ENCODE results near the gene CCDC9.

CCDC9 gene

DNA sequence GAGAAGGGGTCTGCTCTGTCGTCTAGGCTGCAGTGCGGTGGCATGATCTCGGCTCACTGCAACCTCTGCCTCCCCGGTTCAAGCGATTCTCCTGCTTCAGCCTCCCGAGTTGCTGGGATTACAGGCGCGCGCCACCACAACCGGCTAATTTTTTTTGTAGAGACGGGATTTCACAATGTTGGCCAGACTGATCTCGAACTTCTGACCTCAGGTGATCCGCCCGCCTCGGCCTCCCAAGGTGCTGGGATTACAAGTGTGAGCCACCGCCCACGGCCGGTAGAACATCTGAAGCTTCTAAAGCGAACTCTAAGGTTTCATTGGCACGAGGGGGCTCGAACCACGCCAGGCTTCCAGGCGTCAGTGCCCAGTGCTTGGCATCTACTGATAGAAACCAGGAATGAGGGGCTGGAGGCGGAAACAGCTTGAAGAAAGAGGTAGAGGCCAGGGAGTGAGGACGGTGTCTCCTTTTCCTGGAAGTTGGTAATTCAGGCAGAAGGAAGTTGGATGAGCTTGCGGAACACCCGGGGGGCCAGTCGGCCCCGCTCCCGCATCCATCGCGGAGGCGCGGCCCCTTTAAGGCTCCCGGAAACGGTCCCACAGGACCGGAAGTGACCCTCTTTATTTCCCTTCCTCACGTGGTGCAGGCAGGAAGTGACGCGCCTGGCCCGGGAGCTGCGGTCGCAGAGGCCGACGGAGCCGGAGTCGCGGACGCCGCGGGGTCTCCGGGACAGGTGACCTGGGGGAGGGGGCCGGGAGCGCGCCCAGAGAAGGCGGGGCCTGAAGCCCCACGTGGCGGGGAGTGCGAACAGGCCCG, at the start of gene CCDC9:
Gene CCDC9 (plus strand): TSS at position 647 of the 814 bp plus-strand sequence. CDS start 1,876 bp downstream, outside the sequence.
- DNase-seq (ENCODE audit: low read depth) = peak; percentile 77

DNA sequence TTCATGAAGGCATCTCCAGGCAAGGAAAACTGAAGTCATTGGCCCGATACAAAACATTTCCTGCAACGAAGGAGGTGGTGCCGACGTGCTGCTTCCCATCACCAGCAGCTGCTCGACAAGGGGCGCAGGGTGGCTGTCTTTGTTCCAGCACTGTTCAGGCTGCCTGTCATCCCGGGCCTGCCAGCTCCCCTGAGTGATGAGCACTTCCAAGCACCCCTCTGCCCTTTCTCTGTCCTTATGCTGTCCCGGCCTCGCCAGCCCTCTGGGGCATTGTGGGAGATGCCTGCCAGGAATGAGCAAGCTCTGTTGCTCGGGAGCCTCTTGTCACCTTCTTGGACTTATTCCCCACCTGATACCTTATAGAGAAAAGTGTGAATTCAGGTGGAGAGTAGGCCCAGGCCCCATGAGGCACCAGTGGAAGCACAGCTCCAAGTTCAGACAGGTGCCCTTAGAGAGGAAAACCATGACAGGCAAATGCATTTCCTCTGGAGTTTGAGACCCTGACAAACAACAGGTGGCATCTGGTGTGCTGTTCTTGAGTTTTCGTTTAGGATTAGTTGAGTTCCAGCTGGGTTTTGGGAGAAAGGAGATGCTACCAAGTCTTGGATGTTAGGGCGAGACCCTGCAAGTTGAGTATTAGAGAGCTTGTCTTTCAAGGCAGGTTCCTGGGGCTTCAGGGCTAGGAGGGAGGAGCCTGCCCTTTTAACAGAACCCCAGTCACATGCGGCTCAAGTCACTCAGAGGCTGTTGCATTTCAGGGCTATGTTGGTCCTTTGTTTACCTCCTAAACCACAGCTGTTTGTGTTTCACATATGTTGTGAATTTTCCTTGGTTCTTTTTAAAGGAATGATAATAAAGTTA, 46.8 kb upstream of the CCDC9 start:
- no peak for DNase-seq (ENCODE audit: low read depth)

DNA sequence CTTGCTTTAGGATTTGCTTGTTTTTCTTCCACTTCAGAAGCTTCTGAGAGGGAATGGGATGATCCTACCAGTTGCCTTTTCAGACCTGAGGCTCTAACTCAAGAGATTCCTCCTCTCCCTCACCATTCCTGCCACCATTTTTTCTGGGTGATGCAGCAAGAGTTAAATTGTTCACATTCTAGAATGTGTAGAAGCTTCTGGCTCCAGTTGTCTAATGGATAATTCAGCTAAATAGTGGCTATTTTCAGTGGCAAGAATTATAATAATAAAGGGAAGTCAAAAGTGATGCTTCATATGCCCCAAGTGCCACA, 46.2 kb upstream of the CCDC9 start:
- no peak for DNase-seq (ENCODE audit: low read depth)

DNA sequence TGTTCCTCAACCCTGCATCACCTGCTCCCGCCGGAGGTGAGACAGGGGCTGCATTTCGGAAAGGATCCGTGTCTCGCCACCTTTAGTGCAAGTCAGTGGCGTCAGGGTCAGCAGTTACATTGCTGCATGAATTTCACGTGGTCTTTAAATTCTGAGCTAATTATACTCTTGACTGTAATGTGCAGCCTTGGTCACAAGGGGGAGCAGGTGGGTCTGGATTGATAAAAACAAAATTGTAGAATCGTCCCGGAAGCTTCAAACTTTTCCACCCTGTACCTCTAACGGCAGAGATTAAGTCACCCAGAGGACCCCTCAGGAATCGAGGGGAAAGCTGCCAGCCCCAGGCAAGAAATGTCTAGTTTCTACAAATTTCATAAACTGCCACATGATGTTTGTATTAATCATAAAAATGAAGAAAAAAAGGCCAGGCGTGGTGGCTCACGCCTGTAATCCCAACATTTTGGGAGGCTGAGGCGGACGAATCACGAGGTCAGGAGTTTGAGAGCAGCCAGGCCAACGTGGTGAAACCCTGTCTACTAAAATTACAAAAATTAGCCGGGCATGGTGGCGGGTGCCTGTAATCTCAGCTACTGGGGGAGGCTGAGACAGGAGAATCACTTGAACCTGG, 45.5 kb upstream of the CCDC9 start:
- DNase-seq (ENCODE audit: low read depth) = no peak

DNA sequence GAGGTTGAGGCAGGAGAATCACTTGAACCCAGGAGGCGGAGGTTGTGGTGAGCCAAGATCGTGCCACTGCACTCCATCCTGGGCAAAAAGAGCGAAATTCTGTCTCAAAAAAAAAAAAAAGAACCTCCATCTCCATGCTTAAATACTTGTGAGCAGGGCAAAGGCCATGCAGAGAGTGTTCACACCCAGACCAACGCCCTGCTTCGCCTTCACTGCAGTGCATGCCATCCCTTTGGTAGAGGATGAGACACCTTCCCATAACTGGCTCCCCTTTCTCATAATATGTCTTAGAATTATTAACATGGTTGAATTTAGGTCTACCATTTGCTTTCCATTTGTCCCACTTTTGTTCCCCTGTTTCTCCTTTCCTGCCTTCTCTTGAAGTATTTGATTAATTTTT, 40.7 kb upstream of the CCDC9 start:
- DNase-seq (ENCODE audit: low read depth) = no peak

DNA sequence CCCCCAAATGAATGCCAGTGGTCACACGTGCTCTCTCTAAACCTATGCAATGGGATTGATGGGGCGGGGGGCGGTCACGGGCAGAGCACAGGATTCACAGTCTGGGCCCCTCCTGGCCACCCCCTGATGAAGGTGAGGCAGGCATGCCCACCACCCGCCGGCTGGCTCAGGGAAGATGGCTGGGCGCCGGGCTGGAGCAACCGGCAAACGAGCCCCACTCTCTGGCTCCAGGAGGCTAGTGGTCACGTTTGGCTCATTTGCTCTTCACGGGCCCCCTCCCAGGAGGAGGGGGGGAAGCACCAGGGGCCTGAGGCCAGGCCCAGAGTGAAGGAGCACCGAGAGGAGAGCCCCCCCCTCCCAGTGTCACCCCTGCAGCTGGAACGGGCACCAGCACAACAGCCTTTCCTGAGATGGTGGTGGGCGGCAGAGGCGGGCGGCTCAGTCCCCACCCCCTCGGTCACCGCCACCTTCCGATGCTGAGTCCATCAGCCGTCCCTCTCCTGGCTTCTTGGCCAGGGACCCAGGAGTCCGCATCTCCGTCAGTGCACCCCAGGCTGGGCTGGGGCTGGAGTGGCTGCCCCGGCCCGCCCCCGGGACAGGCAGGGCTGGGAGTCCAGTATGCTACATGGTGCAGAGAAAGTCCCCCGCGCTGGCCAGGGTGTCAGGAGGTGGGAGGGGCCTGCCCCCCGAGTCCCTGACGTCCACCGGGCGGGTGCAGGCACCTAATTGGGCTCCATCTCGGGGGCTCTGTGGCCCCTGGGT, 35.1 kb upstream of the CCDC9 start:
- no peak for DNase-seq (ENCODE audit: low read depth)

DNA sequence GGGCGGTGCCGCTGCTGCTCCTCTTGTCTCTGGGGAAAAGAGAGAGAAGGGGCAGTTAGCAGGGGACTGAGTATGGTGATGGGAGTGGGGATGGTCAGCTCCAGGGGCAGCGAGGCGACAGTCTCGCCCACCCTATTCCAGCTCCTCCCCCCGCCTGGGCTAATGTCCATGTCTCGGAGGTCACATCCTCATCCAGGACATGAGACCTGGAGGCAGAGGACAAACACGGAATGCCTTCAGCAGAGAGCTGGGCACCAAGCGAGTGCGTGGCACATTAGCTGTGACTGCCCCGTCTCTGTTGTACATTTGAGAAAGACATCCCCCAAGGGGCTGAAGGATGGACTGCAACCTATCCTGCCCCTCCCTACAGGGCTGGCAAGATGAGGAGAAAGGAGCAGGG, 34.4 kb upstream of the CCDC9 start:
- no peak for DNase-seq (ENCODE audit: low read depth)

DNA sequence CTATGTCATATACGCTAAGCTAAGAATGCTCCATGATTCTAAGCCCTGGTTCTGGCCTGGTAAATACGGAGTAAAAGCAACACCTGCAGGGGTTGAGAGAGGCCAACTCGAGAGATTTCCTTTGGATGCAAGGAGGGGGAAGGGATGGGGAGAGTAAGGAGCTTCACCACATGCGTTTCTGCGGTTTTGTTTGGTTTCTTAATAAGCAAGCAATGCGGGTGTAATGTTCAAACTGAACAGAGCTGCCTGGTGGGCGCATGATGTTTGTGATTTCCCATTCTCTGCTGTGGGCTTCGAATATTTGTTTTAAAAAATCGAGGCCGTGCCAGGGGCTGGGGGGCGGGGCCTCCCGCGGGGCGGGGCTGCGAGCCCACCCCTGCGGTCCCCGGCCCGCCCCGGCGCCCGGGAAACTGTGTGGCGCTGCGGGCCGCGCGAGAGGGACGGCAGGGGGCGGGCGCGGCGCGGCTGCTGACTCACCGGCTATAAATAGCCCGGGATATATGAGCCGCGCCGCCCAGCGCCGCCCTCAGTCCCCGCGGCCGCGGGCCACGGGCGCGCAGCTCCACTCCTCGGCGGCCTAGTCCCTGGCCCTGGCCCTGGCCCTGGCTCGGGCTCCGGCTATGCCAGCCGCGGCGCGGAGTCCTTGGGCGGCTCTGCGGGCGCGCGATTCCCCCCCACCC, 30.4 kb upstream of the CCDC9 start:
- no peak for DNase-seq (ENCODE audit: low read depth)

DNA sequence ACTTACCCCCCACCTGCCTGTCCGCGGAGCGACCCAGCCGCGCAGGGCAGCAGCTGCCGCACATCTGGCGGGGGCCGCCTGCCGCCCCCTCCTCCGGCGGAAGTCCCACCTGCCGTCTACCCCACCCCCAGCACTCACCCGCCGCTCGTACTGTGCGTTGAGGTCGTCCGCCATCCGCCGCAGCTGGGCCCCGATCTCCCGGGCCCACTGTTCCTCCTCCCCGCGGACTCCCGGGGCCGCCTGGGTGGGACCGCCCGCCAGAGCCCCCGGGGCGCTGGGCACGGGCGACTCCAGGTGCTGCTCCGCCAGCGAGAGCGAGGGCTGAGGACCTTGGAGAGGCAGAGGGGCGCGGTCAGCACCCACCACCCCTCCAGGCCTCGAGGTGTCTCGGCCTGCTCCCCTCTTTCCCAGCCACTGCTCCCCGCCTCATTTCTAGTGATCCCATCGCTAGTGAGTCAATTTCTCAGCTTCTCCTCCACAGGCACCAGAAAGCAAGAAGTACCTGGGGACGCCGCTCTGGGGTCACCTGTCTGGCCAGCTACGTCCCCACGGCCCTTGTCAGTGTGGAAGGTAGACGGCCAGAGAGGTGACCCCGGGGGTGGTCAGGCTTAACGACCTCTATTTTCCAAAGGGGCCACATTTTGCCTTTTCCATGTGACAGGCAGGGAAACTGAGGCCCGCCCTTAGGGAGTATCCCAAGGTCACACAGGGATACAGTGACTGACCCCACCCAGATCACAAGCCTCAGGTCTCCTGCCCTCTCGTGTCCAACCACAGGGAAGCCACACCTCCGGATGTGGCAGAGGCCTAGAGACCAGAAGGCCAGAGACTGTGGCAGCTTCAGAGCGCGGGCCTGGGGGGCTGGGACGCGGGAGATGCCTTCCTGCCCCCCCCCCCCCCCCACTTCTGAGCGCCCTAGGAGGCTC, 29.6 kb upstream of the CCDC9 start:
- DNase-seq (ENCODE audit: low read depth) = no peak

DNA sequence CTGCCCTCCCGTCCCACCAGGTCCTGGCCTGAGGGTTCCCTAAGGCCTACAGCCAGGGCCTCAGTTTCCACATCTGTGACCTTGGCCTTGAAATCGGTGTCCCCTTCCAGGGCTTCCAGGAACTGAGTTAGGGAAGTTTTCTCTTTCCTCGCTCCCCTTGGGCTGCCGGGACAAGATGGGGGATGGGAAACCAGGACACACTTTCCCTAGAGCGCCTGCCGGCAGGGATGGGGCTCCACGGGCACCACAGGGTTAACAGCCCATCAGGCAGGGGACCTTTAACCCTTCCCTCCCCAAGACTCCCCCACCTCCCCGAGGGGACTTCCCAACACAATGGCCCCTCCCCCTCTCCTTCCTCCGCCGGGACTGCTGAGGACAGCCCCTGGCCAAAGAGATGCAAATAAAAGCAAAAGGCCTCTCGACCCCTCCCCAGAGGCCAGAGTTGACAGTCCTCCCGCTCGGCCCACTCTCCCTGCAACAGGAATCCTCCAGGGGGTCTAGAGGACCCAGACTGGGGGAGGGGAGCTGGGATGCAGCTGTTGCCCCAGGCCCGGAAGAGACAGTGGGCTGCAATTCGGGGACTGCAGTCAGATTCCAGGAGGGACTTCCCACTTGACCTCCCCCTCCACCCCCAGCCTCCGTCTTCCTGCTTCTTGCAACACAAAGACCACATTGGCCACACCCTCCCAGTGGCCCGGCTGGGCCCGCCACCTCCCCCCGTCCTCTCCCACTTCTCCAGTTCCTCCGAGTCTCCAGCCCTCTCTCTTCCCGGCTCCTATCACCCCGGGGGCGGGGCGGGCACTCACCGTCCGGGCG, 28.8 kb upstream of the CCDC9 start:
- peak; percentile 88 for DNase-seq (ENCODE audit: low read depth)

DNA sequence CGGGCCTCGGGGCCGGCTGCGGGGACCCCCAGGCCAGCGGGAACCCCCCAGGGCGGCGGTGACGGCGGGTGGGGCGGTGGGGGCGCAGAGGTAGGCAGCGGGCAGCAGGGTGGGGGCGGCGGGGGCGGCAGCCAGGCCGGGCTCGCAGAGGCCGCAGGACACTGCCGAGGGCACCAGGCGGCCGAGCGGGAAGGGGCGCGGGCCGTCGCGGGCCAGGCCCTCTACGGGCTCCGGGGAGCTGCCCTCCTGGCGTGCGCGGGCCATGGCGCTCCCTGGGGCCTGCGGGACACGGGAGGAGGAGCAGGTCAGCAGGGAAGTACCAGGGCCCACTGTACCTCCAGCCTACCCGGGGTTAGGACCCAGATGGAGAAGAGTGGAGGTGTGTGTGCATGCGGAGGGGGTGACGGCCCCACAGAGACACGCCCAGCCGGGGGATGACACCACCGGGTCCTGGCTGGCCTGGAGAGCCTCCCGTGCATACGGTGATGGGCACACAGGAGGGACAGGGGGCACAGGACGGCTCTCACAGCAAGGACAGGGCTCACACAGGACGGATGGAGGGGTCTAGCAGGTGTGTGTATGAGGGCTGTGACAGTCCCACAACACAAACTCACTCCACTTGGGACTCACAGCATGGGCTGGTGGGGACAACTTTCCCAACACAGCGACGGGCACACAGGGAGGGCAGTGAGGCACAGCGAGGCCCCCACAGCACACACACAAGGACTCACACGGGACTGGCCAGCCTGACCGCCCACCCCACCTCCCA, 28.0 kb upstream of the CCDC9 start:
- no peak for DNase-seq (ENCODE audit: low read depth)

DNA sequence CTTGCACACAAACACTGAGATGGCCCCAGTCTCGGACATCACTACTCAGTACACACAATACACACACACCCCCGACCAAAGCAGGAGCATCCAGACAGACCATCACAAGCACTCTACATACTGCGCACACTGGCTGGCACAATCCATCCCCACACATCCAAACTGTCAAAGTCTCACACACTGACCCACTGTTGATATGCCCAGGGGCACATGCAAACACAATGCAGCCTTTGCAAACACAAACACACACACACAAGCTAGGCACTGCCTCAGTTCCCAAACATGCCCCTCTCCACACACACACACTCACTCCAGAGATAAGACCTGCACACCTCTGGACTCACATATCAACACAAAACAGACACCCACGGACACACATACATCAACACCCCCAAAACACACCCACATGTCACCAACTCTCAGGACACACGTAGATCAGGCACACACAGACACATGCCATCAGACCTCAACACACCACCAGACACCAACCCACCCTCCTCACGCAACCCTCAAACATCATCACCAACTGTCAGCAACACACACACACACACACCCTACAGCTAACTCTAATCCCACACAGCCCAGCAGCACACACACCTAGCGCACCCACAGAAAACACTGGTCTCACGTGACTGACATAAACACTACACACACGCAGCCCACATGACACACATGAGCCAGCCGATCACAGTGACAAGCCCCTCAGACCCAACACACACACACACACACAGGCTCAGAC, 27.2 kb upstream of the CCDC9 start:
- no peak for DNase-seq (ENCODE audit: low read depth)

DNA sequence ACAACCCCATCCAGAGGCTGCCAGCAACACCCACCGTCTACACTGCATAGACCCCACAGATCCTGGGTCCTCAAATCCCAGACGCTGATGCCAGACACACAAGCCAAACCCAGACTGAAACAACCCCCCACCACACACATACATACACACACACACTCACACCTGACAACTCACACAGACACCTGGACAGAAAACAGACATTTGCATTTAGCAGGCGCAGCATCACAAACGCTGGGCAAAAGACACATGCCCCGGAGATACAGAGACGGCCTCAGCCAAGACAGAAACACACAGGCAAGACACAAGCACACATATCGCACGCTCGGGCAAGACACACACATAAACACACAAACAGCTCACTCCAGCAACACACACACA, 26.7 kb upstream of the CCDC9 start:
- DNase-seq (ENCODE audit: low read depth) = no peak

DNA sequence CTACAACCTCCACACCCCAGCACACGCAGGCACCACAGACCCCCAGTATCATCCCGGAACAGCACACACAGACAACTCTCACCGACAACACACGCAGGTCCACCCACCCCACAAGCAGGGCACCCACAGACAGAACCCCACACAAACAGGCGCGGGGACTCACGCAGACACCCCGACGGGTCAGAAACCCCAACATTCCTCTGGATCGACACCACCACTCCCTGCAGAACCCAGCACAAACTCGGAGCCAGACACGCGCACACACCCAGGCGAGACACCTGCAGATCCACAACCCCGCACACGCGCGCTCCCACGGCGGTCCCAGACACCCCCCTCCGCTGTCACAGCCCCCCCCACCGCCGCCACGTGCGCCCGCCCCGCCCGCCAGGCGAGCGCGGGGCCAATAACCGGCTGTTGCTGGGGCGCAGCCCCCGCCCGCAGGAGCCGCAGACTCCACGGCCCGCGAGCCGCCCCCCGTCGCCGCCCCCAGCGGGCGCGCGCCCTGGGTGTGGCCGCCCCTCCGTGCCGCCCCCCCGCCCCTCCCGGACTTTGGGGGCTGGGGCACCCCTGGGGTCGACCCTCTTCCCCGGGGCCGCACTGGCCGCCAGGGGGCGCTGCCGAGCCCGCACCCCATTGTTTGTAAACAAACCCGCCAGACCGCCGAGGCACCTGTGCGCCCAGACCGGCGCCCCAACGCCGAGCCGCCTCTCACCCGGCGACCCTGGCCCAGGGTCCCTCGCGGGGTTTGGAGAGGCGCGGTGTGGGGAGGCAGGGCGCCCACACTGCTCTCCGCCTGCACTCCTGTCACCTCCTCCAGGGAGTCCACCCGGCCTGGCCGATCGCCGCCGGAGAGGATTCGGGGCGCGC, 26.0 kb upstream of the CCDC9 start:
- no peak for DNase-seq (ENCODE audit: low read depth)

DNA sequence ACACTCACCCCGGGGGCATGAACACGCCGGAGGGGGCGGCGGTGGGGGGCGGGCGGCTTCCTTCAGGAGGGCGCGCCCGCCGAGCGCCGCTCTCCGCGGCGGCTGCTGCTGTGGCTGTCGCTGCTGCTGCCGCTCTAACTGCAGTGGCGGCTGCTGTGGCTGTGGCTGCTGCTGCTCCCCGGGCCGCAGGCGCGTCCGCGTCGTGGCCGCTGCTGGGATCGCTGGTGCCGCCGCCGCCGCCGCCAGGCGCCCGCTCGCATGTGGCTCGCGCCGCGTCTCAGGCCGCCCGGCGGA, 25.5 kb upstream of the CCDC9 start, which contains the start of gene BBC3:
Gene BBC3 (minus strand): TSS at position 279 of the 294 bp plus-strand sequence. CDS start 2,768 bp downstream, outside the sequence.
- DNase-seq (ENCODE audit: low read depth) = no peak

DNA sequence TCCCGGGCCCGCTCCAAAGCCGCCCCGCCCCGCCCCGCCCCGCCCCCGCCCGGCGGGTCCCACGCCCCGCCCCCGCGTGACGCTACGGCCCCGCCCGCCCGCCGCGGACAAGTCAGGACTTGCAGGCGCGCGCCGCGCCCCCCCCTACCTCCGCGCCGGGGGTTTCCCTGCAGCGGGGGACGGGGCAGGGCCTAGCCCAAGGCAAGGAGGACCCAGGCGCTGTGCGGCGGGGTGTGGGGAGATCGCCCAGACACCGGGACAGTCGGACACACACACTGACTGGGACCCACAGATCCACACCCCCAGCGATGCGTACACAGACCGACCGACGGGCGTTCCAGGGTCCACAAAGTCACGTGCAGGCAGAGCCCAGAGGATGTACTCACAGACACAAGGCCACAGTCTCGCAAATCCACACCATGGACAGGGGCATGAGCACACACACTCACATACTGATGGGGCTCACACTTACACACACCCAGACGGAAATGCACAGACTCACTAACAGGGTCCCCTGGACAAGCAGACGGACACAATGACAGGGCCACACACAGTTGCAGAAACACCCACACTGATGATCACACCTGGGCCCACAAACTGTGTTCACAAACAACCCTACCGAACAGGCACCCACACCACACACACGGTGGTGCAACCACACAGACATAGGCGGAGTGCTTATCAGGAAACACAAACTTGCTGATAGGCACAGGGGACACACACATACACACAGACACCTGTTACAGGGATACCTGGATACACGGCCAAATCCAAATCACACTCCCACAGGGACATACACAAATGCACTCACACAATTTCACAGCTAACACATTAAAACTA, 24.9 kb upstream of the CCDC9 start:
- no peak for DNase-seq (ENCODE audit: low read depth)

All from HS-5 (cell line).